HAP-1 (cell line): ENCODE data around the gene WNT6.

Source experiments
- DNase-seq, 2 experiments: peaks; one replicate each; pipeline ENCODE4 v3.0.0-alpha.2; 2016 to 2020; ENCODE audit warnings: low spot score in 2 of 2
- H3K27me3 ChIP-seq: fragments of 250-450 bp; sonication (Bioruptor Pico); 2 replicates; pipeline ENCODE4 v1.5.1; 2020; ENCODE audit warnings: low read depth, mild to moderate bottlenecking, moderate library complexity
- H3K36me3 ChIP-seq: fragments of 250-450 bp; sonication (Bioruptor Pico); replicated peaks from 2 replicates; pipeline ENCODE4 v1.5.1; 2020; ENCODE audit warnings: mild to moderate bottlenecking
- H3K4me1 ChIP-seq: fragments of 250-450 bp; sonication (Bioruptor Pico); 2 replicates; pipeline ENCODE4 v1.5.1; 2020; ENCODE audit warnings: mild to moderate bottlenecking
- H3K4me3 ChIP-seq: fragments of 250-450 bp; sonication (Bioruptor Pico); 2 replicates; pipeline ENCODE4 v1.5.1; 2020; ENCODE audit warnings: mild to moderate bottlenecking, moderate library complexity
- H3K9me3 ChIP-seq: fragments of 250-450 bp; sonication (Bioruptor Pico); 2 replicates; pipeline ENCODE4 v1.5.1; 2020; ENCODE audit warnings: mild to moderate bottlenecking, moderate library complexity
- in situ Hi-C: fragments of 300-500 bp; cut with MboI; formaldehyde crosslinking; loops from 3 replicates; pipeline ENCODE4 v1.14.3; 2020; ENCODE audit warnings: low sequenced_read_pairs, inconsistent platforms, mixed read lengths

The WNT6 gene

GRCh38 chr2:218859556-218859987 is at the start of gene WNT6:
WNT6 (plus strand) TSS chr2:218859805; CDS start chr2:218860038, 233 bp downstream.
- in situ Hi-C loops = no loop called here
- Histone ChIP-seq H3K36me3 (no peaks in the 10 kb centered on the region), H3K9me3 (no peaks in the 10 kb centered on the region), H3K4me1 (peaks cover 7% of the 10 kb centered on the region), H3K4me3 (peak within 1 kb of the TSS; percentile 20), H3K27me3 (peaks cover 31% of the 10 kb centered on the region)
- peak in 1 of 2 experiments; percentile 52 for DNase-seq

GRCh38 chr2:218810256-218810655 is 49.3 kb upstream of the WNT6 start:
- DNase-seq = no peak
- in situ Hi-C loops = no loop called here
- no peaks in the 10 kb centered on the region for H3K36me3 ChIP-seq
- no peaks in the 10 kb centered on the region for H3K27me3 ChIP-seq
- H3K4me1 ChIP-seq = peaks cover 4% of the 10 kb centered on the region; the same call in 1 of the 2 replicates
- H3K9me3 ChIP-seq = no peaks in the 10 kb centered on the region
- no peak overlapping the region for H3K4me3 ChIP-seq

- Histone ChIP-seq H3K4me1 (no peaks in the 10 kb centered on the region), H3K36me3 (no peaks in the 10 kb centered on the region), H3K4me3 (no peak overlapping the region), H3K9me3 (no peaks in the 10 kb centered on the region), H3K27me3 (no peaks in the 10 kb centered on the region)
- in situ Hi-C loops = no loop called here
- no peak for DNase-seq
Observed at GRCh38 chr2:218811382-218811781, 48.2 kb upstream of the WNT6 start.

GRCh38 chr2:218812096-218812815 is 47.3 kb upstream of the WNT6 start:
- Histone ChIP-seq H3K4me3 (no peak overlapping the region), H3K9me3 (no peaks in the 10 kb centered on the region), H3K4me1 (no peaks in the 10 kb centered on the region), H3K36me3 (no peaks in the 10 kb centered on the region), H3K27me3 (no peaks in the 10 kb centered on the region)
- in situ Hi-C loops = no loop called here
- no peak for DNase-seq

DNA sequence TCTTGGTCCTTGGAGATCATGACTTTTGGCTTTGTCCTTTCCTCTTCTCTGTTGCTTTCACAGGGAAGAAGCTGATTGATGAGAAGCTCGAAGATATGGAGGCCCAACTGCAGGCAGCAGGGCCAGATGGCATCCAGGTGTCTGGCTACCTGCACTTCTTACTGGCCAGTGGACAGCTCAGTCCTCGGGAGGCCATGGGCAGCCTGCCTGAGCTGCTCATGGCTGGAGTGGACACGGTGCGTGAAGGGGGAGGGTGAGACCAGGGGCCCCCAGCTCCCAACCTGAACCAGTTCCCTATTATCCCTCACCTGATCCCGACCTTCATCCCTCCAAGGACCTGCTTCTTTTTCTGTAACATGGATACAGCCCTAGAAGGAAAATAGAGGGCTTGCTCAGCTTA is 46.7 kb upstream of the WNT6 start:
- in situ Hi-C loops = no loop called here
- no peak overlapping the region for H3K4me3 ChIP-seq
- no peak for DNase-seq
- peaks cover 2% of the 10 kb centered on the region; the same call in 1 of the 2 replicates for H3K27me3 ChIP-seq
- H3K9me3 ChIP-seq = no peaks in the 10 kb centered on the region
- no peaks in the 10 kb centered on the region for H3K4me1 ChIP-seq
- no peaks in the 10 kb centered on the region for H3K36me3 ChIP-seq

DNA sequence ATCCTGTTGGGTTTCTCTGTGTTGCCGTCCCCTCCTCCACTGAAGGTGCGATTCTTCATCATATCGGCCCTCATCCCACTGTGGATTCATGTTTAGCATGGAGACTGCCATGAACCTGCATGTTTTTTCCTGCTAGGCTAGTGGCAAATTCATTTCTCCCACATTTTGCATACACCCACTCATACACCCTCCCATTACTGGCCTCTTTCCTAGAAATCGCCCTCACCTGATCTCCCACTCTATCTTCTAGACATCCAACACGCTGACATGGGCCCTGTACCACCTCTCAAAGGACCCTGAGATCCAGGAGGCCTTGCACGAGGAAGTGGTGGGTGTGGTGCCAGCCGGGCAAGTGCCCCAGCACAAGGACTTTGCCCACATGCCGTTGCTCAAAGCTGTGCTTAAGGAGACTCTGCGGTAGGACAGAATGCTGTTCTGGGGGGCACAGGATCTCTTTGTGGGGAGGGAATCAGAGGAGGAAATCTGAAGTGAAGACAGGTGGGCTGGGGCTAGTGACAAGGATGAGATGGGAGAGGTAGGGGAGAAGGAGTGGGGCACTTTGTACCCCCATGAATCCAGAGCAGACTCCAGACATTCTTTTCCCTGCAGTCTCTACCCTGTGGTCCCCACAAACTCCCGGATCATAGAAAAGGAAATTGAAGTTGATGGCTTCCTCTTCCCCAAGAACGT is 45.7 kb upstream of the WNT6 start:
- H3K4me3 ChIP-seq = no peak overlapping the region
- H3K27me3 ChIP-seq = peaks cover 2% of the 10 kb centered on the region; the same call in 1 of the 2 replicates
- no peaks in the 10 kb centered on the region for H3K9me3 ChIP-seq
- no peaks in the 10 kb centered on the region for H3K36me3 ChIP-seq
- no peaks in the 10 kb centered on the region for H3K4me1 ChIP-seq
- in situ Hi-C loops = no loop called here
- no peak for DNase-seq

- Histone ChIP-seq H3K9me3 (no peaks in the 10 kb centered on the region), H3K4me3 (no peak overlapping the region)
- no peak for DNase-seq
Observed at GRCh38 chr2:218814540-218815243, 44.9 kb upstream of the WNT6 start.

DNA sequence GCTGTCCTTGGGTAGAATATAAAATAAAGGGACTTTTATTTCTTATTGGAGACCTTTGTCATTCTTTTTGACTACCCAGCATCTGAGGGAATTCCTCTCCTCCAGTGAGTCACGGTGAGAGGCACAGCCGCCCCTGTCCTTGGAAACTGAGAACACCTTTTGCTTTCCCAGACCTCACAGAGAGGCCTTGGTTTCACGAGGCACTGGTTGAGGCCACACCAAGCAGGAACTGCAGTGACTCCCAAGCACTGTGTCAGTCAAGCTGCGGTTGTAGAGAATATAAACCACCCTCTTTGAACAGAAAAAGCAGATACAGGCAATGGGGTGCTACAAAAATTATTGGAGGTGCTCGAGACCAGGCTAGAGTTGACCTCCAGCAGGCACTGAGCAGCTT is 44.4 kb upstream of the WNT6 start:
- no peaks in the 10 kb centered on the region for H3K4me1 ChIP-seq

More at GRCh38 chr2:218814540-218815243, 44.9 kb upstream of the WNT6 start:
- Histone ChIP-seq H3K36me3 (no peaks in the 10 kb centered on the region), H3K4me1 (no peaks in the 10 kb centered on the region), H3K27me3 (peaks cover 2% of the 10 kb centered on the region; the same call in 1 of the 2 replicates)
- in situ Hi-C loops = no loop called here

GRCh38 chr2:218815649-218816048 is 44.0 kb upstream of the WNT6 start:
- in situ Hi-C loops = no loop called here
- Histone ChIP-seq H3K27me3 (peaks cover 2% of the 10 kb centered on the region), H3K4me1 (no peaks in the 10 kb centered on the region), H3K9me3 (no peaks in the 10 kb centered on the region), H3K36me3 (no peaks in the 10 kb centered on the region), H3K4me3 (no peak overlapping the region)
- DNase-seq = no peak

More for the DNA sequence above, 44.4 kb upstream of the WNT6 start:
- peaks cover 2% of the 10 kb centered on the region; the same call in 1 of the 2 replicates for H3K27me3 ChIP-seq
- no peaks in the 10 kb centered on the region for H3K36me3 ChIP-seq
- in situ Hi-C loops = no loop called here
- DNase-seq = no peak
- H3K9me3 ChIP-seq = no peaks in the 10 kb centered on the region
- no peak overlapping the region for H3K4me3 ChIP-seq

DNA sequence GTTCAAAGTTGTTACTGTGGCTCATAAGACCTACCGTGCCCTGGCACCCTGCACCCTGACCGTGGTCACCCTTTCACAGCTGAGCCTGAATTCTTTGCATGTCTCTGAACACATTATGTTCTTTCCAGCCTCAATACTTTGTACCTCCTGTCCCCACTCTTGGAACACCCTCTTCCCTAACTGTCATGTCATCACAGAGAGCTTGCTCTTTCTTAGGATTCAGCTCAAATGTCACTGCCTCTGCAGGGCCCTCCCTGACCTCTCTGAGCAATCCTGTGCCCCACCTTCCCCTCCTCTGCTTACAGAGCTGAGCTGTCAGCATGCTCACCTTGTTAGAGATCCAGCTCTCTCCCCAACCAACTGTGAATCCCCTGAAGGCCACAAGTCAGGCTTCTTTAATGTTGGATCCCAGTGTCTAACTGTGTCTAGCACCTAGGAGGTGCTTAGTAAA is 43.0 kb upstream of the WNT6 start:
- Histone ChIP-seq H3K36me3 (no peaks in the 10 kb centered on the region), H3K4me3 (no peak overlapping the region), H3K4me1 (no peaks in the 10 kb centered on the region), H3K9me3 (no peaks in the 10 kb centered on the region), H3K27me3 (peaks cover 2% of the 10 kb centered on the region)
- no peak for DNase-seq
- in situ Hi-C loops = no loop called here

DNA sequence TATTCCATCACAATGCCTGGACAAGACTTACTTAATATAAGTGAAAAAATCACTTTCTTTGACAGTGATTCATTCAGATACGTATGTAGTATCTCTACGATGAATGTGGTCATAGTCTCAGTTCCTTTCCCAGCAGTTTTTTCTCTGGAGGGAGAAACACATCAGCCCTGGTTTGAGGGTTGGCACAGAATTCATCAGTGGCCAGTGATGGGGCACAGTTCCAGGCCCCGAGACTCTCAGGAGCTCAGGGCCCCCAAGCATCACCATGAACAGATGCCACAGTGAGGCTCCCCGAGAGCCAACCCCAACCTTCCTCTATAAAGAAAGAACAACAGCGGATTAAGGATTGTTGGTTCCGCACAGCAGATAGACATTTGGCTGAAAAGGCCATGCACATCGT is 40.5 kb upstream of the WNT6 start:
- Histone ChIP-seq H3K4me1 (no peaks in the 10 kb centered on the region), H3K36me3 (no peaks in the 10 kb centered on the region), H3K9me3 (no peaks in the 10 kb centered on the region), H3K27me3 (peaks cover 2% of the 10 kb centered on the region), H3K4me3 (no peak overlapping the region)
- in situ Hi-C loops = no loop called here
- no peak for DNase-seq

DNA sequence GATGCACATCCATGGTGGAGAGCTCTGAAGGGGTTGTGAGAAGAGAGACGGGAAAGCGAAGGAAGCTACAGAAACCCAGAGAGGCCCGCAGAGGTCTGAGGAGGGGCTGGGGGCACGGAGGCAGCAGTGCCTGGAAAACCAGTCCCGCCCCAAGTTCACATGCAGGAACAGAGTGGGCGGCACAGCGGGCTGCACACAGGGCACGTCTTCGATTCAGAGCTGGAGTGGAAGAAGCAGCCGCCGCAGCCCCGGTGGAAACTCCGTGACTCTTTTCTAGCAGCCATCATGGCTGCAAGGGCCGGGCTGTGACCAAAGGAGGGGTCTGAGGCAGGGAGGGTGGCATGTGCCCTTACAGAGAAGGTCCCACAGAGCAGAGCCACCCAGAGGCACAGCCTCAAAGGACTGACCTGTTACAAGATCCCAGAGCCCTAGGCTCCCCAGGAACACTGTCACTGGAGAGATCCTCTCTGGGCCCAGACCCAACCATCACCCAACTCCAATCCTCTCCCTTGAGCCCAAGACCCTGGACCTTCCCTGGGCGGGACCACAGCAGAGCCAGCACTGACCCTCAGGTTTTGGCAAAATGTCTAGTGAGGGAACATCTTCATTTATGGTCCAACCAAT is 38.7 kb upstream of the WNT6 start:
- Histone ChIP-seq H3K9me3 (no peaks in the 10 kb centered on the region), H3K36me3 (no peaks in the 10 kb centered on the region), H3K4me3 (no peak overlapping the region), H3K27me3 (peaks cover 2% of the 10 kb centered on the region), H3K4me1 (no peaks in the 10 kb centered on the region)
- no peak for DNase-seq
- in situ Hi-C loops = no loop called here

- H3K36me3 ChIP-seq = no peaks in the 10 kb centered on the region
- no peaks in the 10 kb centered on the region for H3K4me1 ChIP-seq
- H3K4me3 ChIP-seq = no peak overlapping the region
- H3K9me3 ChIP-seq = no peaks in the 10 kb centered on the region
- H3K27me3 ChIP-seq = peaks cover 2% of the 10 kb centered on the region
- in situ Hi-C loops = no loop called here
- no peak for DNase-seq
Observed at GRCh38 chr2:218821605-218822211, 37.9 kb upstream of the WNT6 start.
